ENCODE results near the gene FBXO42.
"Not testable (repeated sequence)": the region's sequence is repeated elsewhere in the genome, so short reads cannot be mapped to it uniquely, and the experiment has no call there.

GRCh38 chr1:16213544-16213943 lies 138.7 kb downstream of the FBXO42 start:
- not testable (repeated sequence) for TF ChIP-seq POLR2AphosphoS5, POLR2A (IDR thresholded peaks at IDR 0.05; ENCODE audit: low read depth, low read length)

All from GM12892 (cell line).